ENCODE data around the gene SYNGR4.
"Not testable (repeated sequence)": the region's sequence is repeated elsewhere in the genome, so short reads cannot be mapped to it uniquely, and the experiment has no call there.

The SYNGR4 gene

DNA sequence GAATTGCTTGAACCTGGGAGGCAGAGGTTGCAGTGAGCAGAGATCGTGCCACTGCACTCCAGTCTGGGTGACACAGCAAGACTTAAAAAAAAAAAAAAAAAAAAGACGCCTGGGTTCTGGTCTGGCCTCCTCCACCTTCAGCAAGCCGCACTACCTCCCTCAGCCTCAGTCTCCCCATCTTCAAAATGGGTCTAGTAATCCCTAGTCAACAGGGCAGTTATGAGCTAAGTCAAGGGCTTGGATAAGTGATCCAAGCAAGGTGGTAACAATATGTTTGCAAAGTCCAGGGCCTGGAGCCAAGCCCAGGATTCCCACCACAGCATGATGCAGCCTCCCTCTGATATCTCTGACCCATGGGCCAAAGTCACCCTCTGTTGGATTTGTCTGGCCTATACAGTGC, 22.8 kb downstream of the SYNGR4 start:
- peaks cover 47% of the 10 kb centered on the region for H3K36me3 ChIP-seq
- DNase-seq = no peak
- TF ChIP-seq, protein P1, sequence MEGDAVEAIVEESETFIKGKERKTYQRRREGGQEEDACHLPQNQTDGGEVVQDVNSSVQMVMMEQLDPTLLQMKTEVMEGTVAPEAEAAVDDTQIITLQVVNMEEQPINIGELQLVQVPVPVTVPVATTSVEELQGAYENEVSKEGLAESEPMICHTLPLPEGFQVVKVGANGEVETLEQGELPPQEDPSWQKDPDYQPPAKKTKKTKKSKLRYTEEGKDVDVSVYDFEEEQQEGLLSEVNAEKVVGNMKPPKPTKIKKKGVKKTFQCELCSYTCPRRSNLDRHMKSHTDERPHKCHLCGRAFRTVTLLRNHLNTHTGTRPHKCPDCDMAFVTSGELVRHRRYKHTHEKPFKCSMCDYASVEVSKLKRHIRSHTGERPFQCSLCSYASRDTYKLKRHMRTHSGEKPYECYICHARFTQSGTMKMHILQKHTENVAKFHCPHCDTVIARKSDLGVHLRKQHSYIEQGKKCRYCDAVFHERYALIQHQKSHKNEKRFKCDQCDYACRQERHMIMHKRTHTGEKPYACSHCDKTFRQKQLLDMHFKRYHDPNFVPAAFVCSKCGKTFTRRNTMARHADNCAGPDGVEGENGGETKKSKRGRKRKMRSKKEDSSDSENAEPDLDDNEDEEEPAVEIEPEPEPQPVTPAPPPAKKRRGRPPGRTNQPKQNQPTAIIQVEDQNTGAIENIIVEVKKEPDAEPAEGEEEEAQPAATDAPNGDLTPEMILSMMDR (IDR thresholded peaks at IDR 0.05; ENCODE audit: low read depth, low read length) = no peak

DNA sequence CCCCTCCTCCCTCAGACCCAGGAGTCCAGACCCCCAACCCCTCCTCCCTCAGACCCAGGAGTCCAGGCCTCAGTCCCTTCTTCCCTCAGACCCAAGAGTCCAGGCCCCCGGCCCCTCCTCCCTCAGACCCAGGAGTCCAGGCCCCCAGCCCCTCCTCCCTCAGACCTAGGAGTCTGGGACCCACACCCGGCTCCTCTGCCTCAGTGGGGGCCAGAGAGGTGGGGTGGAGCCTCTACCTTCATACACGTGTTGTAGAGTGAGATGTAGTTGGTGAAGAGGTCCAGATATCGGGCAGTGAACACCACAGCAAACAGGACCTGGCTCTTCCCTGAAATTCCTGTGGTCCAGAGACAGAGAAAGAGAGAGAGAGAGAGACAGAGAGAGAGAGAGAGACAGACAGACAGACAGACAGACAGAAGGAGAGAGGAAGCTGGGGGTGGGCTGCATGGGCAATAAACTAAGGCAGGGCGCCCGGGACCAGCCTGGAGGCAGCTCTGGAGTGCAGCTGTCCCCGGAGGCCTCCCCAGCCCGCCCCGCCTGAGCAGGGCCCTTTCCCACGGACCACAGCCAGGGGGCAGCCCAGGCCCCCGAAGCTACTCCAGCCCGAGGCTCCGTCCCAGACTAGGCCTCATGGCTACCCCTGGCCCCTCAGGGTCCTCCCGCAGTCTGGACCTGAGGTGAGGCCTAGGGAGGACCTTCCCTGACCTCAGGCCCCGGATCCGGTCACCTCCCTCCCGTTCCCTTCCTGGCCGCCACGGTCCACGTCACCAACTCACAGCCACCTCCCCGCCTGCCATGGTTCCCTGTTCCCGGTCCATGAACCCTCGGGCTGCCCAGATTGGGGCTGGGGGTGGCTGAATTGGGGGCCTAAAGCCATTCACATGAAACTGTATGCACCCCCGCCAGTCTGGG, 26.3 kb downstream of the SYNGR4 start:
- H3K9me3 ChIP-seq = no peaks in the 10 kb centered on the region
- DNase-seq = peak; percentile 80
- peaks cover 19% of the 10 kb centered on the region for H3K27me3 ChIP-seq
- H3K4me3 ChIP-seq (ENCODE audit: low read depth, low read length) = peak overlapping the region; percentile 75
- peaks cover 10% of the 10 kb centered on the region for H3K4me1 ChIP-seq
- peaks cover 30% of the 10 kb centered on the region for H3K36me3 ChIP-seq
- TF ChIP-seq, protein P1 (IDR thresholded peaks at IDR 0.05; ENCODE audit: low read depth, low read length) = peak; percentile 66

More for the DNA sequence above, 22.8 kb downstream of the SYNGR4 start:
- Histone ChIP-seq H3K4me1 (no peaks in the 10 kb centered on the region), H3K4me3 (ENCODE audit: low read depth, low read length) (no peak overlapping the region), H3K9me3 (no peaks in the 10 kb centered on the region), H3K27me3 (no peaks in the 10 kb centered on the region)

DNA sequence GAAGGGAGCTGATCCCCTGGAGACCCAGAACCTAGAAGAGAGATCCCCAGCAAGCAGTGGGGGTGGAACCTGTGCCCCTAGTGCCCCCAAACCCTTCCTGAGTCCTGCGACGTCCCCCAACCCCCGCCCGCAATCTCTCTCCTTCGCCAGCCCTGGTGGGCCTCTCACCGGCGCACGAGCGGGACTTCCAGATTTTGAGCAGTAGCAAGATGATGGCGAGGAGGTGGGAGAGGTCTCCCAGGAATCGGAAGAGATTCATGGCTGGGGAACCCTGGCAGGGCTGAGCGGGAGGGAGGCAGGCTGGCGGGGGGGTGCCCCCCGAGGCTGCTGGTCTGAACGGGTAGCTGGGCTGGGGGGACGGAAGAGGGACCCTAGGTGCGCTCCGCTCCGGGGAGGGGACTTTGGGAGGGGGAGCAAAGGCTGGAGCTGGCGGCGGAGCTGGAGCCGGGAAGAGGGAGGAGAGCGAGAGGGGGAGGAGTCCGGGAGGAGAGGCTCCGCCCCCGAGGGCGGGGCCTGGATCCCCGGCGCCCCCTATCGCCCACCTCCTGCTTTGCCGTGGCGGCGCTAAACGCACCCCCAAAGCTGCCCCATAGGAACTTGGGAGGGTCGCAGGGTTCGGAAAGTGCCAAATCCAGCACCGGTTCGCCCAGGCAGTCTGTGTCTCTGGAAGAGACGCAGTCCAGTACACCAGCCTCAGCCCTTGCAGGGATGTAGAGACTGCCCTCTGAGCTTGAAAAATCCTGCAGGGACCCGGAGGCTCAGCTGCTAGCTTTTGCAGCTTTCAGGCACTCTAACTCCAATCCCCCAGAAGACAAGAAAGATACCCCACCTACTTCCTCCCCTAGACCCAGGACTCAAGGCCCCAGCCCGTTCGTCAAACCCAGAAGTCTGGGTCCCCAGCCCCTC, 27.2 kb downstream of the SYNGR4 start, which contains the start of gene KDELR1:
KDELR1 (minus strand) TSS at position 452 of the 906 bp plus-strand sequence; CDS start at position 259, 193 bp downstream.
- TF ChIP-seq, protein P1 (IDR thresholded peaks at IDR 0.05; ENCODE audit: low read depth, low read length) = peak; percentile 87
- Histone ChIP-seq H3K36me3 (peaks cover 26% of the 10 kb centered on the region), H3K4me1 (peaks cover 10% of the 10 kb centered on the region), H3K4me3 (ENCODE audit: low read depth, low read length) (peak within 1 kb of the TSS; percentile 75), H3K9me3 (no peaks in the 10 kb centered on the region), H3K27me3 (peaks cover 26% of the 10 kb centered on the region)
- DNase-seq = peak; percentile 80

DNA sequence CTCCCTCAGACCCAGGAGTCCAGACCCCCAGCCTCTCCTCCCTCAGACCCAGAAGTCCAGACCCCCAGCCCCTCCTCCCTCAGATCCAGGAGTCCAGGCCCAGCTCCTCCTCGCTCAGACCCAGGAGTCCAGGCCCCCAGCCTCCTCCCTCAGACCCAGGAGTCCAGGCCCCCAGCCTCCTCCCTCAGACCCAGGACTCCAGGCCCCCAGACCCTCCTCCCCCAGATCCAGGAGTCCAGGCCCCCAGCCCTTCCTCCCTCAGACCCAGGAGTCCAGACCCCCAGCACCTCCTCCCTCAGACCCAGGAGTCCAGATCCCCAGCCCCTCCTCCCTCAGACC, 27.8 kb downstream of the SYNGR4 start:
- not testable (repeated sequence) for H3K4me1 ChIP-seq; H3K9me3 ChIP-seq; DNase-seq; H3K4me3 ChIP-seq (ENCODE audit: low read depth, low read length)
- Histone ChIP-seq H3K27me3 (peaks cover 26% of the 10 kb centered on the region), H3K36me3 (peaks cover 20% of the 10 kb centered on the region)

DNA sequence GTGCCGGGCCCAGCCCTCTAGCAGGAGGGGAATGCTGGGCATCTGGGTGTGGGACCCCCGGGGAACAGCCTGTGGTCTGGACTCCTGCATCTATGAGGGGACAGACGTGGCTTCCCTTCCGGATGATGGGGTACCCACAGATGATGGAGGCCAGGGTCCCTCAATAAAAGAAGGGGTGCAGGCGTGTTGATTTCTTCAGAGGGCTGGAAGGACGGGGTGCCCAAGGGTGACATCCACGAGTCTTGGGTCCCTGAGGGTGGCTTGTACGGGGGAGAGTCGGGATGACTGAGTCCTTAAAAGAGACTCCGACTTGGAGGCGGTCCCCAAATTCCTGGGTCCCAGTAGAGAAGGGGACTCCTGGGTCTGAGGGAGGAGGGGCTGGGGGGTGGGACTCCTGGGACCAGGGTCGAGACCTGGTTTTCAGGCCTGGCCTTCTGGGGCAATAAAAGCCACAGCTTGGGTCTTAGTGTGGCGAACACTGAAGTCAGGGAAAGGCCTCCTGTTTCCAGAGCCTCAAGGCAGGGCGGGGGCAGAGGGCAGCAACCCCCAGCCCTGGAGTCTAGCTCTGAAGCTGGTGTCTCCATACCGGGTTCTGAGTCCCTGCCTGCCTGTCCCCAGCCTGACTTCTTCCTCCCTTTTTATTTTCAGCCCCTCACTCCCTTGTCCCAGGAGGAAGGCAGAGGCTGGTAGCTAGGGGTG, 28.8 kb downstream of the SYNGR4 start:
- Histone ChIP-seq H3K27me3 (peaks cover 34% of the 10 kb centered on the region), H3K9me3 (no peaks in the 10 kb centered on the region), H3K4me1 (peaks cover 12% of the 10 kb centered on the region), H3K4me3 (ENCODE audit: low read depth, low read length) (peak overlapping the region; percentile 31), H3K36me3 (peaks cover 12% of the 10 kb centered on the region)
- no peak for DNase-seq
- TF ChIP-seq, protein P1 (IDR thresholded peaks at IDR 0.05; ENCODE audit: low read depth, low read length) = no peak
